ENCODE results near the gene IL1RAPL1. TPM values are rescaled to one million over a fixed set of nuclear protein-coding genes. Genes with fewer than 3 reads are reported as not detected.

IL1RAPL1 gene
- total RNA-seq, 1 donor from 2014 or later: not detected

DNA sequence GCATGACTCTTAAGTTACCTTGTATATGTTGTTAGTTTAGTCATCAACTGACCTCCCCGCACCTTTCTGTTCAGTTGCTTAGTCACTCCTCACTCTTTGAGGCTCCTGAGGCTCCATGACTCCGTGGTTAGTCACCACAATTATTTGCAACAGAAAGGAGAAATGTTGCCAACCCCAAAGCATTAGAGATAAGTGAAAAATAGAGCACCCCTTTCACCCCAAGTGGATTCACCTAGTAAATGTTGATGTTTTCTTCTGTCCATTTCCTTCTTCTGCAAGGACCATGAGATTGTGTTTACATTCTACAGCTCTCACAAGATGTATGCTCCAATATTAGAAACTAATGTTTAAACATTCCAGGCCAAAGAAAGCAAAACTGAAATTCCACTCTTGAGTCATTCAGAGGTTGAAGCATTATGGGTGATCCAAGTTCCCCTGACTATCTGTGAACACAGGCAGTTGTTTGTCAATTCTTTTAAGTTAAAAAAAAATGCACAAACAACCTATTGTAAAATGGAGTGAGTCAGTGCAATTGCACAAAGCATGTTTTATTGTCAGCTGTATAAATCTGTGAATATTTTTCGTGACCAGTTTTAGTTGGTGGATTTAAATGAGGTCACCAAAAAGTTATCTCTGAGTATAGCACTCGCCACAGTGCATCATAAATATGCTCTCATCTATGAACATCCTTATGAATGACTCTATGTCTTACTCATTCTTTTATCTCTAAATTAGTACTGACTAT, 1075.7 kb downstream of the IL1RAPL1 start:
- peaks cover 0 to 4% of the 10 kb centered on the region in 2 donors for H3K4me1 ChIP-seq
- no peak overlapping the region for H3K4me3 ChIP-seq
- DNase-seq (ENCODE audit: low spot score in 2 of 2): no peak
- peak overlapping the region in 1 of 2 donors; percentile 1 for H3K27ac ChIP-seq
- no peaks in the 10 kb centered on the region for H3K9me3 ChIP-seq
- no peaks in the 10 kb centered on the region for H3K27me3 ChIP-seq
- no peaks in the 10 kb centered on the region for H3K36me3 ChIP-seq
- intact Hi-C loops (cut with DNase I): loop anchor here (10.0 kb wide), 1 partner anchor 622 kb away; no protein-coding TSS in a partner anchor
- TF ChIP-seq, protein P1, sequence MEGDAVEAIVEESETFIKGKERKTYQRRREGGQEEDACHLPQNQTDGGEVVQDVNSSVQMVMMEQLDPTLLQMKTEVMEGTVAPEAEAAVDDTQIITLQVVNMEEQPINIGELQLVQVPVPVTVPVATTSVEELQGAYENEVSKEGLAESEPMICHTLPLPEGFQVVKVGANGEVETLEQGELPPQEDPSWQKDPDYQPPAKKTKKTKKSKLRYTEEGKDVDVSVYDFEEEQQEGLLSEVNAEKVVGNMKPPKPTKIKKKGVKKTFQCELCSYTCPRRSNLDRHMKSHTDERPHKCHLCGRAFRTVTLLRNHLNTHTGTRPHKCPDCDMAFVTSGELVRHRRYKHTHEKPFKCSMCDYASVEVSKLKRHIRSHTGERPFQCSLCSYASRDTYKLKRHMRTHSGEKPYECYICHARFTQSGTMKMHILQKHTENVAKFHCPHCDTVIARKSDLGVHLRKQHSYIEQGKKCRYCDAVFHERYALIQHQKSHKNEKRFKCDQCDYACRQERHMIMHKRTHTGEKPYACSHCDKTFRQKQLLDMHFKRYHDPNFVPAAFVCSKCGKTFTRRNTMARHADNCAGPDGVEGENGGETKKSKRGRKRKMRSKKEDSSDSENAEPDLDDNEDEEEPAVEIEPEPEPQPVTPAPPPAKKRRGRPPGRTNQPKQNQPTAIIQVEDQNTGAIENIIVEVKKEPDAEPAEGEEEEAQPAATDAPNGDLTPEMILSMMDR (IDR thresholded peaks at IDR 0.05): no peak

DNA sequence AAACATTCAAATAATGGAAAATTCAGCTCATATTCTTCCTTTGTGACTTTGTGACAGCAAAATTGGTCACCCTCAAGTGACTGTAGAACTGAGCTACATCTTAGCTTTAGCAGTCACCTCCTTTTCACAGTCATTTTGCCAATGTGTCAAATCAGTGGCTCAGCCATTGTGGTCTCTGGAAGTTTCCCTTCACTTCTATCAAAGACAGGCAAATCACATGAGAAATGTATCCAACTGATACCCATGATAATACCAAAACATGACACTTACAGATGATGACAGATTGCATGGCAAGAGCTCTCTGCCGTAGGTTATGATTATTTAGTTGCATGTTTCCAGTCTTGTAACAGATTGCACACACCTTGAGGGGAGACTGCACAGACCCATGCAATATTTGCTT, 1078.3 kb downstream of the IL1RAPL1 start:
- peaks cover 0 to 4% of the 10 kb centered on the region in 2 donors for H3K4me1 ChIP-seq
- DNase-seq (ENCODE audit: low spot score in 2 of 2): no peak
- TF ChIP-seq, protein P1 (IDR thresholded peaks at IDR 0.05): no peak
- intact Hi-C loops (cut with DNase I): loop anchor here (10.0 kb wide), 1 partner anchor 619 kb away; no protein-coding TSS in a partner anchor
- H3K27me3 ChIP-seq: no peaks in the 10 kb centered on the region
- no peaks in the 10 kb centered on the region for H3K36me3 ChIP-seq
- no peak overlapping the region for H3K27ac ChIP-seq
- H3K4me3 ChIP-seq: no peak overlapping the region
- H3K9me3 ChIP-seq: no peaks in the 10 kb centered on the region

DNA sequence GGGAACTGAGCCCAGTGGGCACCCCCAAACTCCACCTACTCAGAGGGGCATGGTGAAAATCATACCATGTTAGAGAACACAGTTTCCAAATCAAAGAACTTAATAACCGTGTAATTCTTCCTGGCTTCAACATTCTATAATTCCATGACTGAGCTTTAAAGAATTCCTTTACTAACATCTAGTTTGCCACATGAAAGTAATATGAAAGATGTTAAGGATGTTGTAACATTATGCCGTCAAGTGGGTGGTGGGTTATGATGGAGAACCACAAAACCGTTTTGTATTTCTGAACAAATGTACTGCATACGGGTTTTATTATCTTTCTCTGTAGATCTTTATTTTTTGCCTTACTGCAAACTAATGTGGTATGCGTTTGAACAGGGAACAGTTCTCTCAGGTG, 1079.1 kb downstream of the IL1RAPL1 start:
- no peaks in the 10 kb centered on the region for H3K36me3 ChIP-seq
- intact Hi-C loops (cut with DNase I): loop anchor here (10.0 kb wide), 1 partner anchor 618 kb away; no protein-coding TSS in a partner anchor
- H3K27me3 ChIP-seq: no peaks in the 10 kb centered on the region
- DNase-seq (ENCODE audit: low spot score in 2 of 2): no peak
- H3K9me3 ChIP-seq: no peaks in the 10 kb centered on the region
- TF ChIP-seq, protein P1 (IDR thresholded peaks at IDR 0.05): no peak
- H3K27ac ChIP-seq: no peak overlapping the region
- no peak overlapping the region for H3K4me3 ChIP-seq
- H3K4me1 ChIP-seq: peaks cover 0 to 4% of the 10 kb centered on the region in 2 donors

DNA sequence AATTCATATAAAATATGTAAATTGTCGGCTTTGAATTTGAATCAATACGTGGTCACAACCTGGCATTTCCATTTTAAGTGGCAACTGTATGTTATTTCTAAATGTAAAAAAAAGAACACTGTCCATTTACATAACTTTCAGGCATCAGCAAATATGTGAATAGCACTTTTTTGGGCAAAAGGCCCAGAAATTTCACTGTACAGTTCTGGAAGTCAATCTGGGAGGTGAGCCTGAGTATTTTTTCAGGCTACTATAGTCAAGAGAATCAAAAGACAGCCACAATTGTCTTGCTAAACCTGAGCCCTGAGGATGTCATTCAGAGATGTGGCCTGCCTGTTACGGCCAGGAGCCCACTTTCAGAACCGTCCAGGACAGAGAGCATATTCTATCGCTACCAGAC, 1084.2 kb downstream of the IL1RAPL1 start:
- Histone ChIP-seq H3K9me3 (no peaks in the 10 kb centered on the region), H3K4me3 (no peak overlapping the region), H3K4me1 (no peaks in the 10 kb centered on the region), H3K27me3 (no peaks in the 10 kb centered on the region), H3K27ac (no peak overlapping the region), H3K36me3 (no peaks in the 10 kb centered on the region)
- no peak for DNase-seq (ENCODE audit: low spot score in 2 of 2)
- intact Hi-C loops (cut with DNase I): no loop called here
- TF ChIP-seq, protein P1 (IDR thresholded peaks at IDR 0.05): no peak

DNA sequence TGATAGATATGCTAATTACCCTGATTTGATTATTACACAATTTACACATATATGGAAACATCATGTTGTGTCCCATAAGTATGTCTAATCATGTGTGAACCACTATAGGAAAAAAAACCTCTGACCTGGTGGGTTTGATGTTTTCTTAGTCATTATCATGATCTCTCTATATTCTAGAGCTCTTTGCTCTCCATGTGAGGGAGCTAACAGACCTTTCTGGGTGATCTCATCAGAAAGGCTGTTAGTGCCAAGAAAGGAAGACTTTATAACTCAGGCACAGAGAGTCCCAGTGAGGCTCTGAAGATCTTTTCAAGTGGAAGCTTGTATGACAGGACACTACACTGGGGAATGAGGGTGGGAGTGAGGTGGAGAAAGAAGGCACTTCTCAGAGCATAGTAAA, 1100.4 kb downstream of the IL1RAPL1 start:
- TF ChIP-seq, protein P1 (IDR thresholded peaks at IDR 0.05): no peak
- H3K4me3 ChIP-seq: no peak overlapping the region
- intact Hi-C loops (cut with DNase I): no loop called here
- no peaks in the 10 kb centered on the region for H3K36me3 ChIP-seq
- H3K9me3 ChIP-seq: no peaks in the 10 kb centered on the region
- H3K4me1 ChIP-seq: no peaks in the 10 kb centered on the region
- H3K27ac ChIP-seq: no peak overlapping the region
- H3K27me3 ChIP-seq: no peaks in the 10 kb centered on the region
- DNase-seq (ENCODE audit: low spot score in 2 of 2): no peak
